Measurements from ENCODE around the gene NKD1.

NKD1 gene

DNA sequence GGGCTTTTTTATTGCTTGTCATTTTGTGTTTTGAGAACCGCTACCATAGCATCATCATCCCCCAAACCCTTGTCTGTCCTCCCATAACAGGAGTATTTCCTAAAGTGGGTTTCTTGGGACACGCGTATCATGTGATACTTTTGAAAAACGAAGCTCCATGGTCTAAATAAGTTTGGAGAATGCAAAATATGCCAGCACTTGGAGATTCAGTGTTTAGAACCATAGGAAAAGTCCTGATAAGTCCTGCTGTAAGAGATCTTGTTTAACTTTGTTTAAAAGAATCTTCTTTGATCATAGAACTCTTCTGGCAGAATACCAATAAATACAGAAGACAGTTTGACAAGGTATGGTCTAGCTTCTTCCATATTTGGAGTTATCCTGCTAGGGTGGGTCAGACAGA is 59.3 kb downstream of the NKD1 start:
- no peak overlapping the region for H2AFZ ChIP-seq (ENCODE audit: low read length)
- no peak overlapping the region for H3K4me3 ChIP-seq (ENCODE audit: low read length)
- H4K20me1 ChIP-seq (ENCODE audit: insufficient read depth, low read length) = no peaks in the 10 kb centered on the region
- H3K27ac ChIP-seq (ENCODE audit: low read length) = no peak overlapping the region
- no peaks in the 10 kb centered on the region for H3K36me3 ChIP-seq (replicated peaks; ENCODE audit: insufficient read depth, low read length)
- H3F3A ChIP-seq (ENCODE audit: insufficient read depth, low read length) = no peaks in the 10 kb centered on the region
- H3K9ac ChIP-seq (ENCODE audit: low read length) = no peak overlapping the region
- no peaks in the 10 kb centered on the region for H3K79me2 ChIP-seq (ENCODE audit: low read length)
- H3K4me1 ChIP-seq (ENCODE audit: low read length) = no peaks in the 10 kb centered on the region
- H3K9me2 ChIP-seq (replicated peaks; ENCODE audit: insufficient read depth, low read length) = no peaks in the 10 kb centered on the region
- no peaks in the 10 kb centered on the region for H3K9me3 ChIP-seq (replicated peaks; ENCODE audit: insufficient read depth, low read length)
- no peak for DNase-seq
- no peaks in the 10 kb centered on the region for H3K27me3 ChIP-seq (replicated peaks; ENCODE audit: insufficient read depth, low read length)
- H3K4me2 ChIP-seq (ENCODE audit: low read depth, low read length) = no peak overlapping the region
- TF ChIP-seq EZH2 (optimal IDR thresholded peaks at IDR 0.05; ENCODE audit: low read depth, low read length) (no peak), EZH2phosphoT487 (IDR thresholded peaks at IDR 0.05; ENCODE audit: low read length) (no peak)
- TF ChIP-seq, protein P1, sequence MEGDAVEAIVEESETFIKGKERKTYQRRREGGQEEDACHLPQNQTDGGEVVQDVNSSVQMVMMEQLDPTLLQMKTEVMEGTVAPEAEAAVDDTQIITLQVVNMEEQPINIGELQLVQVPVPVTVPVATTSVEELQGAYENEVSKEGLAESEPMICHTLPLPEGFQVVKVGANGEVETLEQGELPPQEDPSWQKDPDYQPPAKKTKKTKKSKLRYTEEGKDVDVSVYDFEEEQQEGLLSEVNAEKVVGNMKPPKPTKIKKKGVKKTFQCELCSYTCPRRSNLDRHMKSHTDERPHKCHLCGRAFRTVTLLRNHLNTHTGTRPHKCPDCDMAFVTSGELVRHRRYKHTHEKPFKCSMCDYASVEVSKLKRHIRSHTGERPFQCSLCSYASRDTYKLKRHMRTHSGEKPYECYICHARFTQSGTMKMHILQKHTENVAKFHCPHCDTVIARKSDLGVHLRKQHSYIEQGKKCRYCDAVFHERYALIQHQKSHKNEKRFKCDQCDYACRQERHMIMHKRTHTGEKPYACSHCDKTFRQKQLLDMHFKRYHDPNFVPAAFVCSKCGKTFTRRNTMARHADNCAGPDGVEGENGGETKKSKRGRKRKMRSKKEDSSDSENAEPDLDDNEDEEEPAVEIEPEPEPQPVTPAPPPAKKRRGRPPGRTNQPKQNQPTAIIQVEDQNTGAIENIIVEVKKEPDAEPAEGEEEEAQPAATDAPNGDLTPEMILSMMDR (IDR thresholded peaks at IDR 0.05; ENCODE audit: low read length) = no peak

DNA sequence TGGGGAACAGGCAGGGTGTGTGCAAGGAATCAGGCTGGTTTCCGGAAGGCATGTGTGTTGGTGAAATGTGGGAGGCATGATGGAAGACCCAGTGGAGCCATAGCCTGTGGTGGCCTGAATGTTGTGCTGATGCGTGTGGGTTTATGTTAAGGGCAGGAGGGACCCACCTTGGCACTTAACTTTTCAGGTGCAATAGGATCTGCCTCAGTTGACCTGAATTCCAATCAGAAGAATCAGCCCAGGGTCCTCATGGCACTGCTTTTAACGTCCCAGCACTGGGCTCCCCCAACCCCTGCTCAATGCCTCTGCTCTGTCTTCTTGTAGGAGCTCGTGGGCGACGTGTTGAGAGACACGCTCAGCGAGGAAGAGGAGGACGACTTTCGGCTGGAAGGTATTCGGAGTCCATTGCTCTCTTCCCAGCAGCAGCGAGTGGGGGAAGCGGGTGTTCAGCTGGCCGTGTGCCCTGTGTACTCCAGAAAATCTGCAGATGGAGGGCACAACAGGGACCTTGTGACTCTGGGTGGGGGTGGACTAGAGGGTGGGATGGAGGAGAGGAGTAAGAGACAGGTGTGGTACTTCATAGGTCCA is 59.9 kb downstream of the NKD1 start:
- Histone ChIP-seq H3K27me3 (replicated peaks; ENCODE audit: insufficient read depth, low read length) (no peaks in the 10 kb centered on the region), H3K9me2 (replicated peaks; ENCODE audit: insufficient read depth, low read length) (no peaks in the 10 kb centered on the region), H3K4me2 (ENCODE audit: low read depth, low read length) (no peak overlapping the region), H3F3A (ENCODE audit: insufficient read depth, low read length) (no peaks in the 10 kb centered on the region), H4K20me1 (ENCODE audit: insufficient read depth, low read length) (no peaks in the 10 kb centered on the region), H3K4me3 (ENCODE audit: low read length) (no peak overlapping the region), H3K4me1 (ENCODE audit: low read length) (no peaks in the 10 kb centered on the region), H2AFZ (ENCODE audit: low read length) (no peak overlapping the region), H3K9me3 (replicated peaks; ENCODE audit: insufficient read depth, low read length) (no peaks in the 10 kb centered on the region), H3K27ac (ENCODE audit: low read length) (no peak overlapping the region), H3K79me2 (ENCODE audit: low read length) (no peaks in the 10 kb centered on the region), H3K36me3 (replicated peaks; ENCODE audit: insufficient read depth, low read length) (no peaks in the 10 kb centered on the region), H3K9ac (ENCODE audit: low read length) (no peak overlapping the region)
- no peak for DNase-seq
- no peak for TF ChIP-seq EZH2phosphoT487 (IDR thresholded peaks at IDR 0.05; ENCODE audit: low read length)
- TF ChIP-seq EZH2 (optimal IDR thresholded peaks at IDR 0.05; ENCODE audit: low read depth, low read length) = no peak
- TF ChIP-seq, protein P1 (IDR thresholded peaks at IDR 0.05; ENCODE audit: low read length) = no peak

DNA sequence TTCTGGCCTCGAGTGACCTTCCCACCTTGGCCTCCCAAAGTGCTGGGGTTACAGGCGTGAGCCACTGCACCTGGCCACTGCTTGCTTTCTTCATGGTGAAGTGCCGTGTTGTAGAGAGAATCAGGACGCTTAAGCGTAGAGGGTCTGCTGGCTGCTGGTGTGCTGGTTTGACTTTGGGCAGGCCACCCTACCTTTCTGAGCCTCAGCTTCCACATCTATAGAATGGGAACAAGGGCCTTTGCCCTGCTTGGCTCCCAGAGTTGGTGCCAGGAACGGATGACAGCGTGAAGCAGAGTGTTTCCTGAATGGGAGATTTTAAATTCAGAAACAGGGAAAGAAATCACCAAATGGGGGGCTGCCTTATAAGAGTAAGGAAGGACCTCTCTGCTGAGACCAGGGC is 60.9 kb downstream of the NKD1 start:
- Histone ChIP-seq H3K27me3 (replicated peaks; ENCODE audit: insufficient read depth, low read length) (no peaks in the 10 kb centered on the region), H3K36me3 (replicated peaks; ENCODE audit: insufficient read depth, low read length) (no peaks in the 10 kb centered on the region), H2AFZ (ENCODE audit: low read length) (no peak overlapping the region), H3K9me2 (replicated peaks; ENCODE audit: insufficient read depth, low read length) (no peaks in the 10 kb centered on the region), H3K4me1 (ENCODE audit: low read length) (no peaks in the 10 kb centered on the region), H3F3A (ENCODE audit: insufficient read depth, low read length) (no peaks in the 10 kb centered on the region), H3K4me3 (ENCODE audit: low read length) (no peak overlapping the region), H3K4me2 (ENCODE audit: low read depth, low read length) (no peak overlapping the region), H3K79me2 (ENCODE audit: low read length) (no peaks in the 10 kb centered on the region), H3K9me3 (replicated peaks; ENCODE audit: insufficient read depth, low read length) (no peaks in the 10 kb centered on the region), H3K27ac (ENCODE audit: low read length) (no peak overlapping the region), H4K20me1 (ENCODE audit: insufficient read depth, low read length) (no peaks in the 10 kb centered on the region), H3K9ac (ENCODE audit: low read length) (no peak overlapping the region)
- DNase-seq = no peak
- TF ChIP-seq EZH2 (optimal IDR thresholded peaks at IDR 0.05; ENCODE audit: low read depth, low read length) (no peak), EZH2phosphoT487 (IDR thresholded peaks at IDR 0.05; ENCODE audit: low read length) (no peak)
- TF ChIP-seq, protein P1 (IDR thresholded peaks at IDR 0.05; ENCODE audit: low read length) = no peak

Measured in MM.1S (cell line).